Osteocyte (in vitro differentiated cells): Measurements from ENCODE around the gene MMP24. TPM values are rescaled to one million over a fixed set of nuclear protein-coding genes. Genes with fewer than 3 reads are reported as not detected.
A peak's percentile ranks its signal among the peaks of the same experiment; 100 is the strongest.

Source experiments
- DNase-seq: peaks from one replicate; pipeline ENCODE4 v3.0.0; 2021; ENCODE audit warnings: mixed read lengths; ENCODE audit not compliant: unreplicated experiment; ENCODE audit errors: extremely low spot score
- H3K27ac Mint-ChIP-seq: one replicate; pipeline ENCODE4 v1.8.0; 2021; ENCODE audit warnings: mild to moderate bottlenecking, mixed read lengths; ENCODE audit not compliant: unreplicated experiment
- H3K27me3 Mint-ChIP-seq: one replicate; pipeline ENCODE4 v1.8.0; 2021; ENCODE audit warnings: mixed read lengths; ENCODE audit not compliant: unreplicated experiment
- H3K36me3 Mint-ChIP-seq: one replicate; pipeline ENCODE4 v1.8.0; 2021; ENCODE audit warnings: mixed read lengths; ENCODE audit not compliant: unreplicated experiment
- H3K4me1 Mint-ChIP-seq: one replicate; pipeline ENCODE4 v1.8.0; 2021; ENCODE audit warnings: mixed read lengths; ENCODE audit not compliant: unreplicated experiment
- H3K4me3 Mint-ChIP-seq: one replicate; pipeline ENCODE4 v1.8.0; 2021; ENCODE audit warnings: mild to moderate bottlenecking, moderate library complexity, mixed read lengths; ENCODE audit not compliant: unreplicated experiment
- H3K9me3 Mint-ChIP-seq: one replicate; pipeline ENCODE4 v1.8.0; 2021; ENCODE audit warnings: mixed read lengths; ENCODE audit not compliant: unreplicated experiment
- CTCF ChIP-seq: fragments of 200-600 bp; sonication (generic); IDR thresholded peaks from 2 replicates; pipeline ENCODE4 v1.5.0; 2021; ENCODE audit warnings: antibody characterized with exemption, mild to moderate bottlenecking, moderate library complexity
- total RNA-seq: library from RNA; stranded (reverse); gene quantifications from 2 replicates; pipeline ENCODE4 v1.2.1, GENCODE V29; 2021

The MMP24 gene
- total RNA-seq, 1 donor from 2014 or later: 0.54 TPM

GRCh38 chr20:35300469-35301262 lies 74.2 kb downstream of the MMP24 start:
- Mint-ChIP-seq H3K27ac (no peak overlapping the region), H3K9me3 (no peaks in the 10 kb centered on the region), H3K4me3 (no peak overlapping the region), H3K4me1 (peaks cover 46% of the 10 kb centered on the region), H3K36me3 (no peaks in the 10 kb centered on the region), H3K27me3 (no peaks in the 10 kb centered on the region)
- no peak for DNase-seq
- no peak for TF ChIP-seq CTCF

GRCh38 chr20:35301426-35301825 lies 74.9 kb downstream of the MMP24 start:
- no peak for TF ChIP-seq CTCF
- H3K4me1 Mint-ChIP-seq: peaks cover 54% of the 10 kb centered on the region

GRCh38 chr20:35302421-35303335 lies 76.2 kb downstream of the MMP24 start:
- DNase-seq: no peak
- no peak for TF ChIP-seq CTCF
- Mint-ChIP-seq H3K9me3 (no peaks in the 10 kb centered on the region), H3K4me1 (peaks cover 66% of the 10 kb centered on the region), H3K36me3 (no peaks in the 10 kb centered on the region), H3K4me3 (no peak overlapping the region), H3K27ac (peak overlapping the region; percentile 99), H3K27me3 (no peaks in the 10 kb centered on the region)

More at GRCh38 chr20:35301426-35301825, 74.9 kb downstream of the MMP24 start:
- Mint-ChIP-seq H3K9me3 (no peaks in the 10 kb centered on the region), H3K27ac (peak overlapping the region; percentile 99), H3K4me3 (no peak overlapping the region), H3K27me3 (no peaks in the 10 kb centered on the region), H3K36me3 (no peaks in the 10 kb centered on the region)
- no peak for DNase-seq

GRCh38 chr20:35303382-35303734 lies 76.9 kb downstream of the MMP24 start:
- no peak for DNase-seq
- peaks cover 73% of the 10 kb centered on the region for H3K4me1 Mint-ChIP-seq
- H3K36me3 Mint-ChIP-seq: no peaks in the 10 kb centered on the region
- no peaks in the 10 kb centered on the region for H3K27me3 Mint-ChIP-seq
- H3K4me3 Mint-ChIP-seq: no peak overlapping the region
- no peak for TF ChIP-seq CTCF
- no peaks in the 10 kb centered on the region for H3K9me3 Mint-ChIP-seq
- peak overlapping the region; percentile 99 for H3K27ac Mint-ChIP-seq
